HG03520 (cell line): ENCODE data around the gene TOM1L1.
A peak's percentile ranks its signal among the peaks of the same experiment; 100 is the strongest.
"Not testable (repeated sequence)": the region's sequence is repeated elsewhere in the genome, so short reads cannot be mapped to it uniquely, and the experiment has no call there.

Experiments
- ATAC-seq: cut with Tn5 transposase; IDR thresholded peaks from one replicate; pipeline ENCODE4 v1.9.1; 2021; ENCODE audit warnings: mild to moderate bottlenecking, moderate library complexity; ENCODE audit not compliant: unreplicated experiment

The TOM1L1 gene

GRCh38 chr17:54900457-54901229 is at the start of gene TOM1L1:
TOM1L1 (plus strand) TSS chr17:54900852; CDS start chr17:54900866, 14 bp downstream.
- peak; percentile 70 for ATAC-seq

- ATAC-seq: no peak
Observed at GRCh38 chr17:54859187-54859586, 41.5 kb upstream of the TOM1L1 start.

- no peak for ATAC-seq
Observed at GRCh38 chr17:54860617-54861470, 39.8 kb upstream of the TOM1L1 start.

GRCh38 chr17:54861471-54861983 is 39.1 kb upstream of the TOM1L1 start:
- ATAC-seq: no peak

GRCh38 chr17:54863176-54863575 is 37.5 kb upstream of the TOM1L1 start:
- ATAC-seq: no peak

- ATAC-seq: no peak
Observed at GRCh38 chr17:54864070-54864469, 36.6 kb upstream of the TOM1L1 start.

- ATAC-seq: no peak
Observed at GRCh38 chr17:54864636-54865356, 35.9 kb upstream of the TOM1L1 start.

- ATAC-seq: no peak
Observed at GRCh38 chr17:54867634-54868033, 33.0 kb upstream of the TOM1L1 start.

- no peak for ATAC-seq
Observed at GRCh38 chr17:54870671-54871175, 29.9 kb upstream of the TOM1L1 start.

GRCh38 chr17:54875906-54876305 is 24.7 kb upstream of the TOM1L1 start:
- ATAC-seq: not testable (repeated sequence)

- ATAC-seq: no peak
Observed at GRCh38 chr17:54876656-54877195, 23.9 kb upstream of the TOM1L1 start.

GRCh38 chr17:54881255-54881972 is 19.2 kb upstream of the TOM1L1 start:
- no peak for ATAC-seq

- no peak for ATAC-seq
Observed at GRCh38 chr17:54882371-54882770, 18.3 kb upstream of the TOM1L1 start.

GRCh38 chr17:54882950-54883349 is 17.7 kb upstream of the TOM1L1 start:
- ATAC-seq: peak; percentile 93

GRCh38 chr17:54883939-54884338 is 16.7 kb upstream of the TOM1L1 start:
- no peak for ATAC-seq

GRCh38 chr17:54887787-54888186 is 12.9 kb upstream of the TOM1L1 start:
- ATAC-seq: no peak

GRCh38 chr17:54888254-54888653 is 12.4 kb upstream of the TOM1L1 start:
- ATAC-seq: no peak

- ATAC-seq: no peak
Observed at GRCh38 chr17:54888981-54889380, 11.7 kb upstream of the TOM1L1 start.

- ATAC-seq: no peak
Observed at GRCh38 chr17:54891176-54891821, 9.4 kb upstream of the TOM1L1 start.
